GM18907 (cell line): ENCODE data around the gene SCFD2.
"Not testable (repeated sequence)": the region's sequence is repeated elsewhere in the genome, so short reads cannot be mapped to it uniquely, and the experiment has no call there.

Source experiments
- ATAC-seq: cut with Tn5 transposase; IDR thresholded peaks from one replicate; pipeline ENCODE4 v1.9.1; 2021; ENCODE audit warnings: mild to moderate bottlenecking, moderate library complexity; ENCODE audit not compliant: unreplicated experiment

SCFD2 gene

DNA sequence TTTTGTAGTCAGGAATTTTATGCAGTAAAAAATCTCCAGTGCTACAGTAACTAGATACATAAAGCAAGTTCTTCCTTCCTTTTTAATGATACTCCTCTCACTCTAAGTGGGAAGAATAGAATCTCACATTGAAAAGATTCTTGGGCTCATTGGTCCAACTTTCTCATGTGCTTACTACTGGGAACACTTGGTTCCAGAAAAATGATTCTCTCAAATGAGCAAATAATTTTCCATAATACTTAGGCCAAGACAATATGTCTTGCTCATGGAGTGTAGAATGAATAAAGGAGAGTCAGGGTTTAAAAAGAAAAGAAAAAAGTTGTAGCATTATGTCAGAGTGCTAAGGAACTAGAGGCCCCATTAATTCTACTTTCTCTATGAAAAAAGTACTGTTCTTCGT, 306.0 kb downstream of the SCFD2 start:
- no peak for ATAC-seq

DNA sequence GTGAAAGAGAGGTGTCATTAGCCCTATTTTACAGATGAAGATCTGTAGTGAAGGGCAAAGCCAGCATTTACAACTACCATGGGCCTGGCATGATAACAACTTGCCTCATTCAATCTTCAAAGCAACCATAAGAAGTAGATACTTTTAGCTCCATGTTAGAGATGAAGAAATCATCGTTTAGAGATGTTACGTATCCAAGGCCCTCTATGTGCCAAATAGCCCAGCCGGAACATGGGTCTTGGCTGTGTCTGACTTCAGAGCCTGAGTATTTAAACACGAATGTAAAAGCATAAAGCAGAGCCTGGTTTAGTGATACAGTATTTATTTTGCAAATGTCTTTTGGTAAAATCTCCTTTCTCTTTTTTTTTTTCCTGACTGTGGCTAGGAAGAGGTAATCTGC, 306.6 kb downstream of the SCFD2 start:
- ATAC-seq: no peak

- no peak for ATAC-seq
Measured at GRCh38 chr4:53057679-53058078, 308.2 kb downstream of the SCFD2 start.

DNA sequence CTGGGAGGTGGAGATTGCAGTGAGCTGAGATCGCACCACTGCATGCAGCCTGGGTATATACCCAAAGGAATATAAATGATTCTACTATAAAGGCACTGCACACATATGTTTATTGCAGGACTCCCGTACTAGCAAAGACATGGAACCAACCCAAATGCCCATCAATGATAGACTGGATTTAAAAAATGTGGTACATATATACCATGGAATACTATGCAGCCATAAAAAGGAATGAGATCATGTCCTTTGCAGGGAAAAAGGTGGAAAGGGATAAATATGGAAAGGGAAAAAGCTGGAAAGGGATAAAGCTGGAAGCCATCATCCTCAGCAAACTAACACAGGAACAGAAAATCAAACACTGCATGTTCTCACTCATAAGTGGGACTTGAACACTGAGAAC, 308.8 kb downstream of the SCFD2 start:
- ATAC-seq: not testable (repeated sequence)

GRCh38 chr4:53055716-53056403, 310.0 kb downstream of the SCFD2 start:
- no peak for ATAC-seq

- ATAC-seq: no peak
Measured at GRCh38 chr4:53055274-53055673, 310.6 kb downstream of the SCFD2 start.

- ATAC-seq: no peak
Measured at GRCh38 chr4:53050361-53050774, 315.5 kb downstream of the SCFD2 start.

DNA sequence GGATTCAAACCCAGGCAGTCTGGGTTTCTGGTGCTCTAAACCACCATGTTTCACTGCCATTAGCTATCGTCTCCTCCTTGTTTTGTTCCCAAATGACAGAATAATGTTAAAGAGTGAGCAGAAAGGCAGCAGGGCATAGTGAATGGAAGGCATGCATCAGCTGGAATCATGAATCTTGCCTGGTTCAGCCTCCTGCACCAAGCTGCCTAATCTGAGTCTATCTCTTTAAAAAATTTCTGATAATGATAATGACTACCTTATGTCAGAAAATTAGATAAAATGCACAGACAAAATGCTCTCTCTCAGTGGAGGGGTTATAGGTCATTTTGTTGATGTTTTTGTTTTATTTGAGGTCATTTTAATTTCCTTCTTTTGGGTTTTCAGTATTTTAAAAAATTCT, 316.3 kb downstream of the SCFD2 start:
- no peak for ATAC-seq

DNA sequence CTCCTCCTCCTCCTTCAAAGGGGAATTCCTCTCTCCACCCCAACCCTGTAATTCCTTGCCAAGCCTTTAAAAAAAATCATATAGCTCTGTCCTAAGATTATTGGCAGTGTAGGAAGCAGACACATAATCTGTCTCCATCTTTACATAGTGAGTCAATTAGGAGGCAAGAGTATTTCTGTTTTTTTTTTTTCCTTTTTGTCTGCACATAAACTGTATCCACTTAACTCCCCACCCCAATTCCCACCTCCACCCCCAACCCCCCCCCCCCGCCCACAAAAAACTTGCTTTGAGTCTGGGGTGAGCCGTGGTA, 321.3 kb downstream of the SCFD2 start:
- ATAC-seq: no peak

GRCh38 chr4:53043891-53044650, 321.8 kb downstream of the SCFD2 start:
- ATAC-seq: no peak

DNA sequence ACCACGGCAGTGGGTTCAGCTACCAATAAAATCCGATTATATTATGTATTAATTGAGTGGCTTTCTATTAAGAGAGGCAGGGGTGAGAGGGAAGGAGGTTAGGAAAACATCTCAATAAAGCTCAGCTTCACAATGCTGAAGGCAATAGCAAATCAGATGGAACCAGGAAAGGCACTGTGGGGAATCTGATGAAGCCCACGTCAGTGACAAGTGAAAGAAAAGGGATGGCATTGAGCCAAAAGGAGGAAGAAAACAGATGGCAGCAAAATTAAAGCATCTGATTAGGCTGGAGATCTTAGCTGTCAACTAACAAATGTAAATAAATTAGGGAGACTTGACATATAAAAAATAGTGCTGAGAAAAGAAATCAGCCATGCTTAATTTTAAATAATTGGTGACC, 322.8 kb downstream of the SCFD2 start:
- ATAC-seq: no peak

GRCh38 chr4:53040851-53041250, 325.0 kb downstream of the SCFD2 start:
- no peak for ATAC-seq

GRCh38 chr4:53040459-53040815, 325.4 kb downstream of the SCFD2 start:
- no peak for ATAC-seq

DNA sequence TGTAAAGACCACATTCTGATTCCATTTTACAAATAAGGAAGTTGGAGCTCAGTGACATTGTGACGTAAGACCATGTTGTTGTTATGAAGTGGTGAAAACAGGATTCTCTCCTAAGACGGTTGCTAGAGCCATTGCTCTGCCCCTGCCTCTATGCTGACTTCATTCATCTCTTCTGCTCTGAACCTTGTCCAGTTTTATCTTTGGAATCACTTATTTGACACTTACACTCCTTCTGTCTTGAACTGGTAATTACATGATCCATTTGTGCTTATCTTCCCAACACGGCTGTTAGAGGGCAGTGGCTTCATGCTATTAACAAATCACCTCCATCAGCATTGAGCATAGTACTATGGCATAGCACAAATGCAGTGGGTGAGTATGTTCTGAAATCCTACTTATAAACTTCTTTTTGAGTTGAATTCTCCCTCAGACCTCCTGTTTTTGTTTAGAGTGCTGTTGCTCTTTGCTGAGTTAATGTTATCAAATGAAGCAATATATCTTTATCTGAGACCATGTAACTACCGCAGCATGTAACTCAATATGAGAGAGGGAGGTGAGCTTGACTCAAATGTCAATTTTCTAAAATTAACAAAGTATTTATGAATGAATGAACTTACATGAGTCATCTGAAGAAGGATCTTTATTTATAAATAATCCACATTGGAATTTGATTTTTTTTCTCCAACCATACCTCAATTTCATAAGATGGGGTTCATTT, 326.0 kb downstream of the SCFD2 start:
- ATAC-seq: no peak

- no peak for ATAC-seq
Measured at GRCh38 chr4:53037892-53038291, 328.0 kb downstream of the SCFD2 start.

DNA sequence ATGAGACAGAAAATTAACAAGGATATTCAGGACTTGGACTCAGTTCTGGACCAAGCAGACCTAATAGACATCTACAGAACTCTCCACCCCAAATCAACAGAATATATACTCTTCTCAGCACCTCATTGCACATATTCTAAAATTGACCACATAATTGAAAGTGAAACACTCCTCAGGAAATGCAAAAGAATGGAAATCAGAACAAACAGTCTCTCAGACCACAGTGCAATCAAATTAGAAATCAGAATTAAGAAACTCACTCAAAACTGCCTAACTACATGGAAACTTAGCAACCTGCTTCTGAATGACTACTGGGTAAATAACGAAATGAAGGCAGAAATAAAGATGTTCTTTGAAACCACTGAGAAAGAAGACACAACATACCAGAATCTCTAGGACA, 333.0 kb downstream of the SCFD2 start:
- not testable (repeated sequence) for ATAC-seq

GRCh38 chr4:53026233-53026632, 339.6 kb downstream of the SCFD2 start:
- ATAC-seq: no peak

- no peak for ATAC-seq
Measured at GRCh38 chr4:53023677-53024299, 342.1 kb downstream of the SCFD2 start.

- ATAC-seq: no peak
Measured at GRCh38 chr4:53022513-53023100, 343.3 kb downstream of the SCFD2 start.

GRCh38 chr4:53021754-53022512, 343.9 kb downstream of the SCFD2 start:
- no peak for ATAC-seq
